NT2/D1 (cell line): Measurements from ENCODE around the gene S100A8.

Source experiments
- SUZ12 ChIP-seq: IDR thresholded peaks from 2 replicates; pipeline ENCODE4 v1.6.1; 2011; ENCODE audit not compliant: insufficient read length, insufficient read depth; ENCODE audit errors: extremely low read depth
- YY1 ChIP-seq: IDR thresholded peaks from 2 replicates; pipeline ENCODE4 v1.6.1; 2011; ENCODE audit not compliant: insufficient read length, insufficient read depth

DNA sequence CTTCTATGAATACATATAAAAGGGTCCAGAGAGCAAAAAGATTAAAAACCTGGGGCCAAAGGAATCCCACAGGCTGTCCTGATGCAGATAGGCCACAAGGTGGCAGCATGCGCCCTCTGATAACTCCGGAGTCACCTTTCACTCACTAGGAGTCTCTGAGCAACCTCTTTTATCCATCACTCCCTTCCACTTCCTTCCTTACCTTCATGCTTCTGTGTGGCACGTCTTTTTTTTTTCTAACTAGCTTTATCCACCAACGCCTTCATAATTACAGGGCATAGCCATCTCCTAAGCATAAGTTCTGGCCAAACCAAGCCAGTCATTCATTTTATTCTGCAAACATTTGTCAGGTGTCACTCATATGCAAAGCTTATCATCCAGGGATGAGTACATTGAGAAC is 38.4 kb downstream of the S100A8 start:
- TF ChIP-seq SUZ12 (no peak), YY1 (no peak)
